SW 1271 (cell line): ENCODE measurements around the gene TPSB2.
"Not testable (repeated sequence)": the region's sequence is repeated elsewhere in the genome, so short reads cannot be mapped to it uniquely, and the experiment has no call there.

Source experiments
- DNase-seq, 2 experiments: peaks; one replicate each; lab custom pipeline; 2025; lab: John Stamatoyannopoulos, UW

TPSB2 gene

GRCh38 chr16:1230084-1230470 lies at the start of gene TPSB2:
Gene TPSB2, minus strand, starts transcription at chr16:1230184. Its CDS starts 233 bp downstream, at chr16:1229951.
- not testable (repeated sequence) for DNase-seq

- DNase-seq, result no peak
These were observed 49.3 kb upstream of the TPSB2 start for GRCh38 chr16:1279081-1279944.

GRCh38 chr16:1278477-1278876 lies 48.5 kb upstream of the TPSB2 start:
- no peak for DNase-seq

GRCh38 chr16:1277617-1278282 lies 47.8 kb upstream of the TPSB2 start:
- no peak for DNase-seq

- no peak for DNase-seq
These were observed 47.2 kb upstream of the TPSB2 start for GRCh38 chr16:1277151-1277598.

- no peak for DNase-seq
These were observed 46.5 kb upstream of the TPSB2 start for GRCh38 chr16:1276580-1276878.

GRCh38 chr16:1275791-1276579 lies 46.0 kb upstream of the TPSB2 start:
- no peak for DNase-seq

GRCh38 chr16:1274767-1275166 lies 44.8 kb upstream of the TPSB2 start:
- no peak for DNase-seq

- DNase-seq, result no peak
These were observed 43.8 kb upstream of the TPSB2 start for GRCh38 chr16:1273816-1274215.

- no peak for DNase-seq
These were observed 42.6 kb upstream of the TPSB2 start for GRCh38 chr16:1272453-1273198.

GRCh38 chr16:1271724-1272413 lies 41.9 kb upstream of the TPSB2 start:
- not testable (repeated sequence) for DNase-seq

- no peak for DNase-seq
These were observed 41.4 kb upstream of the TPSB2 start for GRCh38 chr16:1271380-1271723.

GRCh38 chr16:1269418-1269817 lies 39.4 kb upstream of the TPSB2 start:
- not testable (repeated sequence) for DNase-seq

- DNase-seq, result no peak
These were observed 35.8 kb upstream of the TPSB2 start for GRCh38 chr16:1265826-1266225.

GRCh38 chr16:1265090-1265630 lies 35.2 kb upstream of the TPSB2 start:
- DNase-seq, result no peak

GRCh38 chr16:1264345-1265089 lies 34.5 kb upstream of the TPSB2 start:
- no peak for DNase-seq

GRCh38 chr16:1263591-1264344 lies 33.8 kb upstream of the TPSB2 start:
- no peak for DNase-seq

- DNase-seq, result no peak
These were observed 32.9 kb upstream of the TPSB2 start for GRCh38 chr16:1262846-1263221.

- no peak for DNase-seq
These were observed 32.3 kb upstream of the TPSB2 start for GRCh38 chr16:1262210-1262845.
